ENCODE measurements around the gene TNFRSF6B.

- TF ChIP-seq, protein P1, sequence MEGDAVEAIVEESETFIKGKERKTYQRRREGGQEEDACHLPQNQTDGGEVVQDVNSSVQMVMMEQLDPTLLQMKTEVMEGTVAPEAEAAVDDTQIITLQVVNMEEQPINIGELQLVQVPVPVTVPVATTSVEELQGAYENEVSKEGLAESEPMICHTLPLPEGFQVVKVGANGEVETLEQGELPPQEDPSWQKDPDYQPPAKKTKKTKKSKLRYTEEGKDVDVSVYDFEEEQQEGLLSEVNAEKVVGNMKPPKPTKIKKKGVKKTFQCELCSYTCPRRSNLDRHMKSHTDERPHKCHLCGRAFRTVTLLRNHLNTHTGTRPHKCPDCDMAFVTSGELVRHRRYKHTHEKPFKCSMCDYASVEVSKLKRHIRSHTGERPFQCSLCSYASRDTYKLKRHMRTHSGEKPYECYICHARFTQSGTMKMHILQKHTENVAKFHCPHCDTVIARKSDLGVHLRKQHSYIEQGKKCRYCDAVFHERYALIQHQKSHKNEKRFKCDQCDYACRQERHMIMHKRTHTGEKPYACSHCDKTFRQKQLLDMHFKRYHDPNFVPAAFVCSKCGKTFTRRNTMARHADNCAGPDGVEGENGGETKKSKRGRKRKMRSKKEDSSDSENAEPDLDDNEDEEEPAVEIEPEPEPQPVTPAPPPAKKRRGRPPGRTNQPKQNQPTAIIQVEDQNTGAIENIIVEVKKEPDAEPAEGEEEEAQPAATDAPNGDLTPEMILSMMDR (conservative IDR thresholded peaks at IDR 0.05; ENCODE audit: low read length) = no peak
- TF ChIP-seq EZH2phosphoT487 (IDR thresholded peaks at IDR 0.05; ENCODE audit: borderline replicate concordance, low read depth, low read length) = no peak
Observed at GRCh38 chr20:63742381-63743024, 46.1 kb downstream of the TNFRSF6B start.

Measured in OCI-LY7 (cell line).